HEK293 (cell line): ENCODE results near the gene PIK3R1.

Experiments used
- CTCF ChIA-PET: fragments of 350-600 bp; formaldehyde crosslinking; extraction: SDS; loops from one replicate; lab custom pipeline; 2021; ENCODE audit warnings: antibody characterized with exemption; lab: Yijun Ruan, JAX
- POLR2A ChIA-PET: fragments of 300-600 bp; formaldehyde crosslinking; extraction: SDS; loops from one replicate; lab custom pipeline; 2020; ENCODE audit warnings: antibody characterized with exemption, inconsistent platforms; lab: Yijun Ruan, JAX
- H3K27ac ChIP-seq: fragments of 200-500 bp; sonication (Bioruptor generic); 2 replicates; pipeline ENCODE4 v1.5.1; 2014; ENCODE audit warnings: low read depth, low read length, control low read depth, inconsistent platforms; ENCODE audit errors: extremely low read depth
- H3K36me3 ChIP-seq, 2 experiments: fragments of 200-500 bp in 1 of 2; sonication (Bioruptor generic) in 1 of 2; 1 replicate in 1 of 2; 2 replicates in 1 of 2; pipeline ENCODE4 v1.5.1; 2014 to 2017; ENCODE audit warnings: inconsistent platforms in 2 of 2, low read length in 2 of 2; ENCODE audit not compliant: control insufficient read depth in 2 of 2, insufficient read depth in 1 of 2
- H3K4me1 ChIP-seq: fragments of 200-500 bp; sonication (Bioruptor generic); 2 replicates; pipeline ENCODE4 v1.5.1; 2014; ENCODE audit warnings: mild to moderate bottlenecking, low read length, inconsistent platforms; ENCODE audit not compliant: control insufficient read depth, insufficient read depth
- H3K4me3 ChIP-seq: 2 replicates; pipeline ENCODE4 v1.5.1; 2011; ENCODE audit warnings: low read depth, mild to moderate bottlenecking, control low read depth, low read length, moderate library complexity
- H3K9me3 ChIP-seq: fragments of 200-500 bp; sonication (Bioruptor generic); 2 replicates; pipeline ENCODE4 v1.5.1; 2014; ENCODE audit warnings: low read depth, low read length, inconsistent platforms; ENCODE audit not compliant: control insufficient read depth, insufficient read depth
- BCL11A ChIP-seq: fragments of 450-650 bp; formaldehyde crosslinking; IDR thresholded peaks from 2 replicates; pipeline ENCODE4 v1.5.1; 2016; ENCODE audit warnings: low read depth, missing biosample characterization, missing genetic modification characterization
- EGR2 ChIP-seq: fragments of 450-650 bp; formaldehyde crosslinking; IDR thresholded peaks from 2 replicates; pipeline ENCODE4 v1.5.1; 2016; ENCODE audit warnings: low read depth, missing biosample characterization, missing genetic modification characterization
- KLF1 ChIP-seq: fragments of 450-650 bp; formaldehyde crosslinking; IDR thresholded peaks from 2 replicates; pipeline ENCODE4 v1.5.1; 2016; ENCODE audit warnings: missing biosample characterization, missing genetic modification characterization
- MEIS1 ChIP-seq: sonication (generic); formaldehyde crosslinking; IDR thresholded peaks from 2 replicates; pipeline ENCODE4 v1.8.1; 2022; ENCODE audit warnings: missing genetic modification reagents, mild to moderate bottlenecking, borderline replicate concordance
- REST ChIP-seq: fragments of 450-650 bp; formaldehyde crosslinking; IDR thresholded peaks from 2 replicates; pipeline ENCODE4 v1.5.1; 2016; ENCODE audit warnings: missing biosample characterization, missing genetic modification characterization
- SP7 ChIP-seq: fragments of 450-650 bp; formaldehyde crosslinking; IDR thresholded peaks from 2 replicates; pipeline ENCODE4 v1.5.1; 2016; ENCODE audit warnings: missing biosample characterization, missing genetic modification characterization
- TCF7L2 ChIP-seq: IDR thresholded peaks from 2 replicates; pipeline ENCODE4 v1.6.1; 2011; ENCODE audit warnings: low read depth, mild to moderate bottlenecking, inconsistent platforms, low read length, moderate library complexity, borderline replicate concordance
- WT1 ChIP-seq: fragments of 450-650 bp; formaldehyde crosslinking; IDR thresholded peaks from 2 replicates; pipeline ENCODE4 v1.5.1; 2016; ENCODE audit warnings: missing biosample characterization, missing genetic modification characterization
- ZBTB10 ChIP-seq: fragments of 450-650 bp; formaldehyde crosslinking; IDR thresholded peaks from 2 replicates; pipeline ENCODE4 v1.5.1; 2016; ENCODE audit warnings: missing biosample characterization, missing genetic modification characterization
- ZBTB17 ChIP-seq: fragments of 450-650 bp; formaldehyde crosslinking; IDR thresholded peaks from 2 replicates; pipeline ENCODE4 v1.5.1; 2016; ENCODE audit warnings: missing biosample characterization, missing genetic modification characterization
- ZBTB21 ChIP-seq: fragments of 450-650 bp; formaldehyde crosslinking; IDR thresholded peaks from 2 replicates; pipeline ENCODE4 v1.5.1; 2017; ENCODE audit warnings: missing biosample characterization, missing genetic modification characterization
- ZFP3 ChIP-seq: fragments of 450-650 bp; formaldehyde crosslinking; IDR thresholded peaks from 2 replicates; pipeline ENCODE4 v1.5.1; 2016; ENCODE audit warnings: low read depth, missing biosample characterization, missing genetic modification characterization
- ZNF133 ChIP-seq: fragments of 450-650 bp; formaldehyde crosslinking; IDR thresholded peaks from 2 replicates; pipeline ENCODE4 v1.5.1; 2016; ENCODE audit warnings: missing biosample characterization, missing genetic modification characterization
- ZNF266 ChIP-seq: fragments of 450-650 bp; formaldehyde crosslinking; IDR thresholded peaks from 2 replicates; pipeline ENCODE4 v1.5.1; 2016; ENCODE audit warnings: missing biosample characterization, missing genetic modification characterization, low read depth
- ZNF280C ChIP-seq: fragments of 450-650 bp; formaldehyde crosslinking; IDR thresholded peaks from 2 replicates; pipeline ENCODE4 v1.5.1; 2016; ENCODE audit warnings: missing biosample characterization, missing genetic modification characterization
- ZNF292 ChIP-seq: fragments of 450-650 bp; formaldehyde crosslinking; IDR thresholded peaks from 2 replicates; pipeline ENCODE4 v1.5.1; 2016; ENCODE audit warnings: low read depth, missing biosample characterization, missing genetic modification characterization, borderline replicate concordance
- ZNF37A ChIP-seq: fragments of 450-650 bp; IDR thresholded peaks from 2 replicates; pipeline ENCODE4 v1.5.1; 2018; ENCODE audit warnings: missing biosample characterization, missing genetic modification characterization
- ZNF426 ChIP-seq: fragments of 450-650 bp; formaldehyde crosslinking; IDR thresholded peaks from 2 replicates; pipeline ENCODE4 v1.5.1; 2017; ENCODE audit warnings: missing biosample characterization, missing genetic modification characterization, mild to moderate bottlenecking, inconsistent platforms, moderate library complexity
- ZNF596 ChIP-seq: fragments of 450-650 bp; IDR thresholded peaks from 2 replicates; pipeline ENCODE4 v1.5.0; 2018; ENCODE audit warnings: missing biosample characterization, mild to moderate bottlenecking, missing genetic modification characterization, moderate library complexity
- ZNF600 ChIP-seq: fragments of 450-650 bp; formaldehyde crosslinking; IDR thresholded peaks from 2 replicates; pipeline ENCODE4 v1.5.1; 2016; ENCODE audit warnings: missing biosample characterization, missing genetic modification characterization
- ZNF629 ChIP-seq: fragments of 450-650 bp; formaldehyde crosslinking; IDR thresholded peaks from 2 replicates; pipeline ENCODE4 v1.5.1; 2017; ENCODE audit warnings: missing biosample characterization, missing genetic modification characterization
- ZNF639 ChIP-seq: fragments of 450-650 bp; formaldehyde crosslinking; IDR thresholded peaks from 2 replicates; pipeline ENCODE4 v1.5.1; 2016; ENCODE audit warnings: missing biosample characterization, missing genetic modification characterization
- ZNF645 ChIP-seq: fragments of 450-650 bp; formaldehyde crosslinking; IDR thresholded peaks from 2 replicates; pipeline ENCODE4; 2016; ENCODE audit warnings: missing biosample characterization, missing genetic modification characterization
- ZSCAN16 ChIP-seq: fragments of 450-650 bp; formaldehyde crosslinking; IDR thresholded peaks from 2 replicates; pipeline ENCODE4 v1.5.1; 2016; ENCODE audit warnings: missing biosample characterization, missing genetic modification characterization

The PIK3R1 gene

GRCh38 chr5:68273717-68274409 lies 58.3 kb downstream of the PIK3R1 start:
- H3K36me3 ChIP-seq = peaks cover 0 to 35% of the 10 kb centered on the region in 2 experiments; a peak in 1 of 3 replicates
- no peak overlapping the region for H3K27ac ChIP-seq
- H3K4me3 ChIP-seq = no peak overlapping the region
- TF ChIP-seq ZNF426 (tag by site-specific recombination) = no peak
- TF ChIP-seq ZBTB17 = no peak
- TF ChIP-seq ZNF639 (tag by site-specific recombination) = no peak
- TF ChIP-seq ZBTB10 (tag by site-specific recombination) = no peak
- no peak for TF ChIP-seq TCF7L2
- no peak for TF ChIP-seq MEIS1 (CRISPR knock-in tag)
- no peak for TF ChIP-seq ZNF645 (tag by site-specific recombination)
- no peak for TF ChIP-seq ZNF629 (tag by site-specific recombination)
- TF ChIP-seq EGR2 (tag by site-specific recombination) = no peak
- TF ChIP-seq ZNF133 = no peak
- no peak for TF ChIP-seq WT1 (tag by site-specific recombination)
- TF ChIP-seq ZNF280C (tag by site-specific recombination) = no peak
- no peak for TF ChIP-seq ZNF600 (tag by site-specific recombination)
- no peak for TF ChIP-seq ZSCAN16 (tag by site-specific recombination)
- no peak for TF ChIP-seq BCL11A
- no peak for TF ChIP-seq ZNF37A (tag by site-specific recombination)
- TF ChIP-seq, all 188 proteins: peak for 0
- H3K4me1 ChIP-seq = no peaks in the 10 kb centered on the region
- CTCF ChIA-PET = interaction anchor here (2.1 kb wide), 1 partner anchor 10 kb away, joined by 8 read pairs; no protein-coding TSS in a partner anchor
- no peaks in the 10 kb centered on the region for H3K9me3 ChIP-seq
- POLR2A ChIA-PET = no interaction called here

GRCh38 chr5:68274847-68275651 lies 59.5 kb downstream of the PIK3R1 start:
- Histone ChIP-seq H3K4me1 (no peaks in the 10 kb centered on the region), H3K4me3 (no peak overlapping the region), H3K9me3 (no peaks in the 10 kb centered on the region), H3K27ac (no peak overlapping the region), H3K36me3 (peaks cover 0 to 47% of the 10 kb centered on the region in 2 experiments; a peak in 1 of 3 replicates)
- ChIA-PET CTCF (interaction anchor here (1.5 kb wide), 1 partner anchor 11 kb away, joined by 6 read pairs; no protein-coding TSS in a partner anchor), POLR2A (no interaction called here)
- TF ChIP-seq KLF1 (no peak), ZNF596 (no peak), SP7 (tag by site-specific recombination) (no peak), ZNF266 (no peak), REST (tag by site-specific recombination) (no peak), ZFP3 (no peak), ZBTB21 (tag by site-specific recombination) (no peak), ZNF292 (tag by site-specific recombination) (no peak)
